Activated naive CD4-positive, alpha-beta T cell treated with anti-CD3 and anti-CD28 coated beads for 36 hours (primary cell): ENCODE data around the gene TRIM72. TPM values are rescaled to one million over a fixed set of nuclear protein-coding genes. Genes with fewer than 3 reads are reported as not detected.
"Not testable (repeated sequence)": the region's sequence is repeated elsewhere in the genome, so short reads cannot be mapped to it uniquely, and the experiment has no call there.

Experiments
- CTCF ChIA-PET: fragments of 350-600 bp; sonication (Branson Sonifier 250); formaldehyde crosslinking; loops from one replicate; lab custom pipeline; 2021; ENCODE audit warnings: antibody characterized with exemption; lab: Charles Lee
- DNase-seq: peaks from one replicate; pipeline ENCODE4 v3.0.0-alpha.2; 2020
- H3K27ac Mint-ChIP-seq: one replicate; pipeline ENCODE4 v1.8.0; 2021; ENCODE audit warnings: mild to moderate bottlenecking, mixed read lengths
- H3K27me3 Mint-ChIP-seq: one replicate; pipeline ENCODE4 v1.8.0; 2021; ENCODE audit warnings: low read depth, mixed read lengths
- H3K36me3 Mint-ChIP-seq: one replicate; pipeline ENCODE4 v1.8.0; 2021; ENCODE audit warnings: low read depth, mixed read lengths
- H3K4me1 Mint-ChIP-seq: one replicate; pipeline ENCODE4 v1.8.0; 2021; ENCODE audit warnings: low read depth, mixed read lengths
- H3K4me3 Mint-ChIP-seq: one replicate; pipeline ENCODE4 v1.8.0; 2021; ENCODE audit warnings: mild to moderate bottlenecking, moderate library complexity, mixed read lengths
- H3K9me3 Mint-ChIP-seq: one replicate; pipeline ENCODE4 v1.8.0; 2021; ENCODE audit warnings: mixed read lengths
- intact Hi-C: fragments of 100-400 bp; cut with micrococcal nuclease; formaldehyde crosslinking; loops from one replicate; pipeline ENCODE4 v1.15.1; 2023
- total RNA-seq, 2 experiments: library from RNA; stranded (reverse); gene quantifications; one replicate each; pipeline ENCODE4 v1.2.3, GENCODE V29; 2021

Gene TRIM72
- total RNA-seq, 2 experiments from 2014 or later: not detected

- intact Hi-C loops: no loop called here
- Mint-ChIP-seq H3K4me1 (peaks cover 43% of the 10 kb centered on the region), H3K9me3 (no peaks in the 10 kb centered on the region), H3K36me3 (peaks cover 70% of the 10 kb centered on the region), H3K27ac (peak overlapping the region; percentile 30), H3K27me3 (no peaks in the 10 kb centered on the region), H3K4me3 (no peak overlapping the region)
- CTCF ChIA-PET: no interaction called here
- no peak for DNase-seq
Observed at GRCh38 chr16:31193874-31194273, 20.0 kb upstream of the TRIM72 start.

- CTCF ChIA-PET: interaction anchor here (0.6 kb wide), 1 partner anchor 182 kb away, joined by 3 read pairs; no protein-coding TSS in a partner anchor
- Mint-ChIP-seq H3K36me3 (peaks cover 65% of the 10 kb centered on the region), H3K9me3 (no peaks in the 10 kb centered on the region), H3K27ac (peak overlapping the region; percentile 44), H3K4me3 (no peak overlapping the region), H3K4me1 (peaks cover 44% of the 10 kb centered on the region), H3K27me3 (no peaks in the 10 kb centered on the region)
- intact Hi-C loops: no loop called here
- no peak for DNase-seq
Observed at GRCh38 chr16:31194898-31195297, 19.0 kb upstream of the TRIM72 start.

- H3K27me3 Mint-ChIP-seq, H3K9me3 Mint-ChIP-seq, intact Hi-C loops, DNase-seq, H3K4me3 Mint-ChIP-seq: not testable (repeated sequence)
- peaks cover 44% of the 10 kb centered on the region for H3K4me1 Mint-ChIP-seq
- H3K36me3 Mint-ChIP-seq: peaks cover 56% of the 10 kb centered on the region
- peak overlapping the region; percentile 65 for H3K27ac Mint-ChIP-seq
- CTCF ChIA-PET: interaction anchor here (0.5 to 0.9 kb wide), 2 partner anchors 141 to 186 kb away, joined by 3 read pairs; no protein-coding TSS in a partner anchor
Observed at GRCh38 chr16:31195861-31196260, 18.1 kb upstream of the TRIM72 start.

GRCh38 chr16:31196324-31197088, 17.4 kb upstream of the TRIM72 start:
- Mint-ChIP-seq H3K27me3 (no peaks in the 10 kb centered on the region), H3K9me3 (no peaks in the 10 kb centered on the region), H3K27ac (peak overlapping the region; percentile 65), H3K4me3 (no peak overlapping the region), H3K4me1 (peaks cover 47% of the 10 kb centered on the region), H3K36me3 (peaks cover 51% of the 10 kb centered on the region)
- CTCF ChIA-PET: interaction anchor here (0.5 to 0.9 kb wide), 2 partner anchors 142 to 186 kb away, joined by 3 read pairs; no protein-coding TSS in a partner anchor
- no peak for DNase-seq
- intact Hi-C loops: no loop called here

GRCh38 chr16:31198207-31198882, 15.6 kb upstream of the TRIM72 start:
- peaks cover 50% of the 10 kb centered on the region for H3K4me1 Mint-ChIP-seq
- no peak overlapping the region for H3K27ac Mint-ChIP-seq
- intact Hi-C loops: no loop called here
- DNase-seq: no peak
- peaks cover 36% of the 10 kb centered on the region for H3K36me3 Mint-ChIP-seq
- no peaks in the 10 kb centered on the region for H3K9me3 Mint-ChIP-seq
- H3K27me3 Mint-ChIP-seq: no peaks in the 10 kb centered on the region
- no peak overlapping the region for H3K4me3 Mint-ChIP-seq
- CTCF ChIA-PET: interaction anchor here (0.6 kb wide), 3 partner anchors 68 to 254 kb away, joined by 3 to 4 read pairs (median 3); no protein-coding TSS in a partner anchor

- H3K9me3 Mint-ChIP-seq: no peaks in the 10 kb centered on the region
- no peaks in the 10 kb centered on the region for H3K27me3 Mint-ChIP-seq
- no peak overlapping the region for H3K4me3 Mint-ChIP-seq
- intact Hi-C loops: loop anchor here (1.0 to 10.0 kb wide), 4 partner anchors 66 to 243 kb away; partner anchors contain the start of genes ITGAX and ZNF843
- H3K36me3 Mint-ChIP-seq: peaks cover 27% of the 10 kb centered on the region
- CTCF ChIA-PET: interaction anchor here (0.5 kb wide), 1 partner anchor 290 kb away, joined by 6 read pairs; no protein-coding TSS in a partner anchor
- H3K27ac Mint-ChIP-seq: no peak overlapping the region
- DNase-seq: no peak
- H3K4me1 Mint-ChIP-seq: peaks cover 49% of the 10 kb centered on the region
Observed at GRCh38 chr16:31199430-31200041, 14.4 kb upstream of the TRIM72 start.

GRCh38 chr16:31200111-31200510, 13.8 kb upstream of the TRIM72 start:
- Mint-ChIP-seq H3K36me3 (peaks cover 22% of the 10 kb centered on the region), H3K4me1 (peaks cover 49% of the 10 kb centered on the region)
- intact Hi-C loops: loop anchor here (1.0 to 10.0 kb wide), 4 partner anchors 65 to 242 kb away; partner anchors contain the start of genes ITGAX and ZNF843
- DNase-seq, H3K27me3 Mint-ChIP-seq, H3K27ac Mint-ChIP-seq, H3K4me3 Mint-ChIP-seq, H3K9me3 Mint-ChIP-seq: not testable (repeated sequence)
- CTCF ChIA-PET: interaction anchor here (1.3 to 1.6 kb wide), 2 partner anchors 14 to 182 kb away, joined by 5 read pairs; partner anchors contain the start of gene TRIM72

- peak; percentile 68 for DNase-seq
- no peaks in the 10 kb centered on the region for H3K27me3 Mint-ChIP-seq
- no peaks in the 10 kb centered on the region for H3K9me3 Mint-ChIP-seq
- CTCF ChIA-PET: interaction anchor here (0.5 to 2.1 kb wide), 9 partner anchors 10 to 363 kb away, joined by 3 to 8 read pairs (median 4); partner anchors contain the start of genes TRIM72 and ZNF843
- peaks cover 48% of the 10 kb centered on the region for H3K4me1 Mint-ChIP-seq
- H3K4me3 Mint-ChIP-seq: peak overlapping the region; percentile 71
- H3K36me3 Mint-ChIP-seq: peaks cover 15% of the 10 kb centered on the region
- no peak overlapping the region for H3K27ac Mint-ChIP-seq
- intact Hi-C loops: loop anchor here (1.0 to 10.0 kb wide), 4 partner anchors 64 to 241 kb away; partner anchors contain the start of genes ITGAX and ZNF843
Observed at GRCh38 chr16:31200821-31201568, 12.9 kb upstream of the TRIM72 start.

GRCh38 chr16:31201582-31202413, 12.1 kb upstream of the TRIM72 start:
- intact Hi-C loops: loop anchor here (2.0 to 10.0 kb wide), 4 partner anchors 21 to 241 kb away; partner anchors contain the start of genes FUS, ITGAX and ZNF843
- peaks cover 9% of the 10 kb centered on the region for H3K36me3 Mint-ChIP-seq
- H3K9me3 Mint-ChIP-seq: no peaks in the 10 kb centered on the region
- no peak overlapping the region for H3K27ac Mint-ChIP-seq
- H3K4me3 Mint-ChIP-seq: peak overlapping the region; percentile 71
- peaks cover 46% of the 10 kb centered on the region for H3K4me1 Mint-ChIP-seq
- CTCF ChIA-PET: interaction anchor here (0.5 to 2.1 kb wide), 12 partner anchors 9 to 260 kb away, joined by 3 to 8 read pairs (median 4); partner anchors contain the start of genes TRIM72 and ZNF843
- no peaks in the 10 kb centered on the region for H3K27me3 Mint-ChIP-seq
- peak; percentile 29 for DNase-seq

- peak; percentile 31 for DNase-seq
Observed at GRCh38 chr16:31202414-31203375, 11.2 kb upstream of the TRIM72 start, which contains the start of gene PYCARD. PYCARD (minus strand) TSS chr16:31202760; CDS start chr16:31202690, 70 bp downstream.

More at GRCh38 chr16:31202414-31203375, 11.2 kb upstream of the TRIM72 start, which contains the start of gene PYCARD:
- intact Hi-C loops: loop anchor here (2.0 to 10.0 kb wide), 4 partner anchors 22 to 240 kb away; partner anchors contain the start of genes FUS, ITGAX and ZNF843
- Mint-ChIP-seq H3K4me1 (peaks cover 46% of the 10 kb centered on the region), H3K27me3 (no peaks in the 10 kb centered on the region), H3K27ac (no peak within 1 kb of the TSS), H3K4me3 (peak within 1 kb of the TSS; percentile 71), H3K36me3 (peaks cover 8% of the 10 kb centered on the region), H3K9me3 (no peaks in the 10 kb centered on the region)
- CTCF ChIA-PET: interaction anchor here (0.6 to 2.1 kb wide), 7 partner anchors 15 to 261 kb away, joined by 3 to 8 read pairs (median 4); no protein-coding TSS in a partner anchor
